Muscle of leg (tissue), 11 donors: ENCODE results near the gene TBCCD1. TPM values are rescaled to one million over a fixed set of nuclear protein-coding genes. Genes with fewer than 3 reads are reported as not detected.

Experiments used
- DNase-seq: peaks from one replicate; pipeline ENCODE4 v3.0.0; 2013
- H3K27ac ChIP-seq: one replicate; pipeline ENCODE4 v1.5.1; 2013; ENCODE audit warnings: mild to moderate bottlenecking, low read length, control low read depth
- H3K27me3 ChIP-seq: one replicate; pipeline ENCODE4 v1.6.1; 2013; ENCODE audit warnings: low read length; ENCODE audit not compliant: control insufficient read depth, insufficient read depth
- H3K36me3 ChIP-seq: one replicate; pipeline ENCODE4 v1.6.1; 2013; ENCODE audit warnings: low read length; ENCODE audit not compliant: control insufficient read depth, insufficient read depth
- H3K4me1 ChIP-seq: one replicate; pipeline ENCODE4 v1.6.1; 2013; ENCODE audit warnings: low read length; ENCODE audit not compliant: control insufficient read depth, insufficient read depth
- H3K4me3 ChIP-seq: one replicate; pipeline ENCODE4 v1.5.1; 2013; ENCODE audit warnings: low read length, control low read depth
- H3K9me3 ChIP-seq: replicated peaks from 2 replicates; pipeline ENCODE4 v1.6.1; 2013; ENCODE audit warnings: low read depth, low read length; ENCODE audit not compliant: control insufficient read depth
- WGBS: methylation state at CpG from one replicate; pipeline ENCODE4 v1.1.5; 2013; ENCODE audit warnings: missing lambda C conversion rate; ENCODE audit not compliant: insufficient coverage; 5-methylcytosine and 5-hydroxymethylcytosine counted together
- polyA plus RNA-seq, 8 donors: library from polyadenylated mRNA; unstranded; fragments of 120-200 nt; gene quantifications; one replicate each; pipeline versions ENCODE4 v1.2.1 to v1.2.3, GENCODE V29; 2013; ENCODE audit warnings: inconsistent platforms in 1 of 8, low replicate concordance in 1 of 8; ENCODE audit not compliant: insufficient read length in 8 of 8, insufficient read depth in 1 of 8
- total RNA-seq: library from RNA; stranded (reverse); fragments of 120-200 nt; gene quantifications from one replicate; pipeline ENCODE4 v1.2.4, GENCODE V29; 2013

The TBCCD1 gene
- total and polyA plus RNA-seq, 9 donors = 8.5 to 14.3 (median 11.0) TPM

- Histone ChIP-seq H3K9me3 (no peaks in the 10 kb centered on the region), H3K36me3 (no peaks in the 10 kb centered on the region), H3K4me3 (no peak overlapping the region), H3K27ac (no peak overlapping the region), H3K27me3 (no peaks in the 10 kb centered on the region), H3K4me1 (peaks cover 3% of the 10 kb centered on the region)
- WGBS = 10% methylated on average over 2 of the region's 2 CpGs
- no peak for DNase-seq
These were observed 43.7 kb downstream of the TBCCD1 start for GRCh38 chr3:186523434-186523833.

GRCh38 chr3:186523022-186523421 is 44.1 kb downstream of the TBCCD1 start:
- Histone ChIP-seq H3K27me3 (no peaks in the 10 kb centered on the region), H3K36me3 (no peaks in the 10 kb centered on the region), H3K4me1 (peaks cover 3% of the 10 kb centered on the region), H3K27ac (no peak overlapping the region), H3K4me3 (no peak overlapping the region), H3K9me3 (no peaks in the 10 kb centered on the region)
- no peak for DNase-seq
- WGBS = 71% methylated on average over 3 of the region's 6 CpGs

- Histone ChIP-seq H3K4me3 (no peak overlapping the region), H3K4me1 (peaks cover 3% of the 10 kb centered on the region), H3K27me3 (no peaks in the 10 kb centered on the region), H3K27ac (no peak overlapping the region), H3K36me3 (no peaks in the 10 kb centered on the region), H3K9me3 (no peaks in the 10 kb centered on the region)
- 41% methylated on average over 7 of the region's 10 CpGs for WGBS
- DNase-seq = no peak
These were observed 45.9 kb downstream of the TBCCD1 start for GRCh38 chr3:186520957-186521842.

- Histone ChIP-seq H3K27ac (no peak overlapping the region), H3K9me3 (no peaks in the 10 kb centered on the region), H3K4me3 (no peak overlapping the region), H3K27me3 (no peaks in the 10 kb centered on the region), H3K4me1 (peaks cover 3% of the 10 kb centered on the region), H3K36me3 (no peaks in the 10 kb centered on the region)
- DNase-seq = peak; percentile 57
- WGBS = no CpG with 5 or more reads among the region's 5 CpGs
These were observed 46.7 kb downstream of the TBCCD1 start for GRCh38 chr3:186520431-186520830.

- no peak for DNase-seq
- H3K9me3 ChIP-seq = no peaks in the 10 kb centered on the region
- WGBS = 60% methylated on average over 6 of the region's 6 CpGs
- H3K4me3 ChIP-seq = no peak overlapping the region
- H3K4me1 ChIP-seq = peaks cover 3% of the 10 kb centered on the region
- no peak overlapping the region for H3K27ac ChIP-seq
- no peaks in the 10 kb centered on the region for H3K27me3 ChIP-seq
- H3K36me3 ChIP-seq = no peaks in the 10 kb centered on the region
These were observed 48.0 kb downstream of the TBCCD1 start for GRCh38 chr3:186519021-186519658.

DNA sequence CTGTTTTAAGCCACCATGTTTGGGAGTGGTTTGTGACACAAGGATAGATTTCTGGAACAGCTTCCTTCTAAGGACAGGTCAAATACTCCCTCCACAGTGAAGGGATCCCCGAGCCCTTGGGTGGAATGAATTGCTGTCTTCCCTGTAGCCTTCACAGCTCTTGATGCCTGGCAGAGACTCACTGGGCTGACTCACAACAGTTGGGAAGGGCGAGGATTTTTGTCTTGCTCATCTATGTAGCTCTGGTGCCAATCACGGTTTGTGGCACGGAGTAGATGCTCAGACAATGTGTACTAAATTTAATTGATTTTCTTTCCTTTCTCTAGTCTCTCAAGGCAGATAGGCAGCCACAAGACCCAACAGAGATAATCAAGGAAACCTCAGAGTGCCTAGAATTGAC is 49.9 kb downstream of the TBCCD1 start:
- no peaks in the 10 kb centered on the region for H3K27me3 ChIP-seq
- peaks cover 3% of the 10 kb centered on the region for H3K4me1 ChIP-seq
- no peak overlapping the region for H3K27ac ChIP-seq
- H3K9me3 ChIP-seq = no peaks in the 10 kb centered on the region
- DNase-seq = no peak
- H3K4me3 ChIP-seq = no peak overlapping the region
- no peaks in the 10 kb centered on the region for H3K36me3 ChIP-seq
- 93% methylated on average over 2 of the region's 4 CpGs for WGBS

DNA sequence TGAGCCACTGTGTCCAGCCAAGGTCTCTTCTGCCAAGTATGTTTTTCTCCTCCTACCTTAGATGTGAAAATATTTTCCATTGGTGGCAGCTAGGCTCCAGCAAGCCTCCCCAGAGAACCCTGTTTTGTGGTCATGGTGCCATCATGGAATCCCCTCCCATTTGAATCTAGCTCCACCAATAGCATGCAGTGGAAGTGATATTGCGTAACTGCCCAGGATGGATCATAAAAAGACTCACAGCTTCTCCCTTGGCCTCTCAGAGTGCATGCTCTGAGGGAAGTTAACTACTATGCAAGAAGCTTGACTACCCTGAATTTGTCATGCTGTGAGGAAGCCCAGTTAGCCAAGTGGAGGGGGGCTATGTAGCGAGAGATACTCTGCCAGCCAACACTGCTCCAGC is 50.5 kb downstream of the TBCCD1 start:
- H3K4me1 ChIP-seq = peaks cover 3% of the 10 kb centered on the region
- H3K27me3 ChIP-seq = peaks cover 4% of the 10 kb centered on the region
- no peak overlapping the region for H3K27ac ChIP-seq
- H3K9me3 ChIP-seq = no peaks in the 10 kb centered on the region
- 100% methylated on average over 1 of the region's 2 CpGs for WGBS
- no peak overlapping the region for H3K4me3 ChIP-seq
- DNase-seq = no peak
- no peaks in the 10 kb centered on the region for H3K36me3 ChIP-seq

GRCh38 chr3:186515125-186515524 is 52.0 kb downstream of the TBCCD1 start:
- Histone ChIP-seq H3K27ac (no peak overlapping the region), H3K36me3 (no peaks in the 10 kb centered on the region), H3K9me3 (no peaks in the 10 kb centered on the region), H3K4me1 (no peaks in the 10 kb centered on the region), H3K4me3 (no peak overlapping the region), H3K27me3 (peaks cover 5% of the 10 kb centered on the region)
- WGBS = 8% methylated on average over 2 of the region's 4 CpGs
- DNase-seq = no peak

- no peak for DNase-seq
- Histone ChIP-seq H3K4me3 (no peak overlapping the region), H3K36me3 (no peaks in the 10 kb centered on the region), H3K4me1 (no peaks in the 10 kb centered on the region), H3K9me3 (no peaks in the 10 kb centered on the region), H3K27me3 (peaks cover 5% of the 10 kb centered on the region), H3K27ac (no peak overlapping the region)
- WGBS = 82% methylated on average over 1 of the region's 3 CpGs
These were observed 52.7 kb downstream of the TBCCD1 start for GRCh38 chr3:186514296-186515002.

GRCh38 chr3:186513386-186513785 is 53.8 kb downstream of the TBCCD1 start:
- Histone ChIP-seq H3K9me3 (no peaks in the 10 kb centered on the region), H3K27ac (no peak overlapping the region), H3K4me3 (no peak overlapping the region), H3K4me1 (no peaks in the 10 kb centered on the region), H3K27me3 (peaks cover 5% of the 10 kb centered on the region), H3K36me3 (no peaks in the 10 kb centered on the region)
- no peak for DNase-seq
- WGBS = 81% methylated on average over 5 of the region's 5 CpGs
